C4-2B (cell line): Measurements from ENCODE around the gene ZDHHC4.

Experiments
- H3K27ac ChIP-seq: fragments of 450-650 bp; 2 replicates; pipeline ENCODE4 v1.5.1; 2017
- ZFX ChIP-seq: fragments of 450-650 bp; IDR thresholded peaks from 2 replicates; pipeline ENCODE4 v1.6.1; 2017
- TF ChIP-seq, protein P1 (sequence below): fragments of 450-650 bp; conservative IDR thresholded peaks from 2 replicates; pipeline ENCODE4 v1.5.1; 2017; ENCODE audit warnings: mild to moderate bottlenecking

The ZDHHC4 gene

GRCh38 chr7:6533893-6534495 is 43.3 kb upstream of the ZDHHC4 start:
- TF ChIP-seq, protein P1, sequence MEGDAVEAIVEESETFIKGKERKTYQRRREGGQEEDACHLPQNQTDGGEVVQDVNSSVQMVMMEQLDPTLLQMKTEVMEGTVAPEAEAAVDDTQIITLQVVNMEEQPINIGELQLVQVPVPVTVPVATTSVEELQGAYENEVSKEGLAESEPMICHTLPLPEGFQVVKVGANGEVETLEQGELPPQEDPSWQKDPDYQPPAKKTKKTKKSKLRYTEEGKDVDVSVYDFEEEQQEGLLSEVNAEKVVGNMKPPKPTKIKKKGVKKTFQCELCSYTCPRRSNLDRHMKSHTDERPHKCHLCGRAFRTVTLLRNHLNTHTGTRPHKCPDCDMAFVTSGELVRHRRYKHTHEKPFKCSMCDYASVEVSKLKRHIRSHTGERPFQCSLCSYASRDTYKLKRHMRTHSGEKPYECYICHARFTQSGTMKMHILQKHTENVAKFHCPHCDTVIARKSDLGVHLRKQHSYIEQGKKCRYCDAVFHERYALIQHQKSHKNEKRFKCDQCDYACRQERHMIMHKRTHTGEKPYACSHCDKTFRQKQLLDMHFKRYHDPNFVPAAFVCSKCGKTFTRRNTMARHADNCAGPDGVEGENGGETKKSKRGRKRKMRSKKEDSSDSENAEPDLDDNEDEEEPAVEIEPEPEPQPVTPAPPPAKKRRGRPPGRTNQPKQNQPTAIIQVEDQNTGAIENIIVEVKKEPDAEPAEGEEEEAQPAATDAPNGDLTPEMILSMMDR: no peak
- H3K27ac ChIP-seq: no peak overlapping the region

GRCh38 chr7:6536262-6537260 is 40.7 kb upstream of the ZDHHC4 start:
- TF ChIP-seq, protein P1: no peak
- no peak for TF ChIP-seq ZFX
- H3K27ac ChIP-seq: no peak overlapping the region

DNA sequence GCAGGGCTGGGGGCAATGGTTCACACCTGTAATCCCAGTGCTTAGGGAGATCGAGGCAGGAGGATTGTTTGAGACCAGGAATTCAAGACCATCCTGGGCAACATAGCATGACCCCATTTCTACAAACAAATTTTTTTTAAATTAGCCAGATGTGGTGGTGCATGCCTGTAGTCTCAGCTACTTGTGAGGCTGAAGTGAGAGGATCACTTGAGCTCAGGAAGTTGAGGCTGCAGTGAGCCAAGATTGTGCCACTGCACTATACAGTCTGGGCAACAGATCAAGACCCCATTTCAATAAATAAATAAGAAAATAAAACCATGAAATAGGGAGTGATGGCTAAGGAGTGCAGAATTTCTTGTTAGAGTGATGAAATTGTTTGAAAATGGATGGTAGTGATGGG is 34.9 kb upstream of the ZDHHC4 start:
- no peak overlapping the region for H3K27ac ChIP-seq
- TF ChIP-seq, protein P1: no peak
- TF ChIP-seq ZFX: no peak

GRCh38 chr7:6545398-6546126 is 31.7 kb upstream of the ZDHHC4 start:
- no peak overlapping the region for H3K27ac ChIP-seq
- TF ChIP-seq, protein P1: no peak
- TF ChIP-seq ZFX: no peak

- no peak for TF ChIP-seq ZFX
- TF ChIP-seq, protein P1: no peak
- H3K27ac ChIP-seq: no peak overlapping the region
These were observed 30.6 kb upstream of the ZDHHC4 start for GRCh38 chr7:6546498-6547251.

DNA sequence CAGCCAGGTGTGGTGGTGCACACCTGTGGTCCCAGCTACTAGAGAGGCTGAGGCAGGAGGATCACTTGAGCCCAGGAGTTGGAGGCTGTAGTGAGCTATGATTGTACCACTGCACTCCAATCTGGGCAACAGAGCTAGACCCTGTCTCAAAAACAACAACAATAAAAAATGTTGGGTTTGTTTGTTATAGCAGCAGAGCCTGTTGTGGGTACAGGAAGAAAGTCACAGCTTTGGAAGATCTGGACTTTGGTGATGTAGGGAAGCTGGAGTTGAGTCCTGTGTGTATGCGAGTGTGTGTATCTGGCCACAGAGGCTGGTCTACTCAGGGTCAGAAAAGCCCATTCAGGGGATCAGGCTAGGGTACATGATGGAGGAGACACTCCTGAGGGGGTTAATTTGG is 29.9 kb upstream of the ZDHHC4 start:
- no peak for TF ChIP-seq ZFX
- TF ChIP-seq, protein P1: no peak
- no peak overlapping the region for H3K27ac ChIP-seq
